ENCODE measurements around the gene UBR4. TPM values are rescaled to one million over a fixed set of nuclear protein-coding genes. Genes with fewer than 3 reads are reported as not detected.

UBR4 gene
- total RNA-seq, 4 donors from 2014 or later: 214 to 324 (median 272) TPM

DNA sequence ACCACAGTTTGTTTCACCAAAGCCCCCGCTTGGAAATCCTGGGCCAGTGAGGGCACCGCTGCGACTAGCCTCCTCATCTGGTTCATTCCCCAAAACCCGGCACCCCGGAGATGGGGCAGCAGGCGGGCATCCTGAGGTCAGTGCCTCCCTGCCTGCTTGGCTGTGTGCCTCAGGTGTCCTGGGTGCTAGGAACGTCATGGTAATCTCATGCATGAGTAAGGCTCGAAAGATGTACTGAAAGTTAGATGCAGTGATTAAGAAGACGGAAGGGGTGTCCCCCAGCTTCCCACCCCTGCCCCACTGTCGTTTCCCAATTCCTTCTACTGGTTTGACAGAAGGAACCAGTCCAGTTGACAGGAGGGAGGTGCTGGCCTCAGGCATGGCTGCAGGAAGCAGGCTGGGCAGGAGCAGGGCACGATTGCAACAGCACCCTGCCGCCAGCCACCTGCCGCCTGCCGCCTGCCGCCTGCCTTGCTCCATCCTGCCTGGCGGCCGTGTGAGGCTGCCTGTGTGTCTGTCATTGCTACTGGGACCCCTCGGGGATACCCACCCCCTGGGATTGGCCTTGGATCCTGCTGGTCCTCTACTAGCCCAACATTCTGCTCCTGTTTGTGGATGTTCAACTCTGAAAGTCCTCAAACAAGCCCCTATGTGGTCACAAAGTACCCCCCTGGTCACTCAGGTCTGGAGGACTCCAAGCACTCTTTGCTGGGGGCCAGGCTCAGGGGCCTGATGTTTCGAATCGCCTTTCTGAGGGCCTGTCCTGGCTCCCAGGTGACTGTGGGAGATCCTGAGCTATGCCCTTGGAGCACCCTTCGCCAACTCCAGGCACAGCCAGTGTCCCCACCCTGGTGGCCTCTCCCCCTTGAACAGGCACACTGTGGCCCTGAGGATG is 180.6 kb downstream of the UBR4 start:
- peak overlapping the region; percentile 69 for H3K27ac ChIP-seq
- no peaks in the 10 kb centered on the region for H3K36me3 ChIP-seq
- peaks cover 11% of the 10 kb centered on the region for H3K27me3 ChIP-seq
- H3K4me3 ChIP-seq: no peak overlapping the region
- no peaks in the 10 kb centered on the region for H3K9me3 ChIP-seq
- 45% methylated on average over 14 of the region's 21 CpGs for WGBS
- no peak for TF ChIP-seq EP300 (IDR thresholded peaks at IDR 0.05)
- peak in 1 of 3 donors; percentile 72 for TF ChIP-seq POLR2AphosphoS5 (IDR thresholded peaks at IDR 0.05)
- TF ChIP-seq, protein P1, sequence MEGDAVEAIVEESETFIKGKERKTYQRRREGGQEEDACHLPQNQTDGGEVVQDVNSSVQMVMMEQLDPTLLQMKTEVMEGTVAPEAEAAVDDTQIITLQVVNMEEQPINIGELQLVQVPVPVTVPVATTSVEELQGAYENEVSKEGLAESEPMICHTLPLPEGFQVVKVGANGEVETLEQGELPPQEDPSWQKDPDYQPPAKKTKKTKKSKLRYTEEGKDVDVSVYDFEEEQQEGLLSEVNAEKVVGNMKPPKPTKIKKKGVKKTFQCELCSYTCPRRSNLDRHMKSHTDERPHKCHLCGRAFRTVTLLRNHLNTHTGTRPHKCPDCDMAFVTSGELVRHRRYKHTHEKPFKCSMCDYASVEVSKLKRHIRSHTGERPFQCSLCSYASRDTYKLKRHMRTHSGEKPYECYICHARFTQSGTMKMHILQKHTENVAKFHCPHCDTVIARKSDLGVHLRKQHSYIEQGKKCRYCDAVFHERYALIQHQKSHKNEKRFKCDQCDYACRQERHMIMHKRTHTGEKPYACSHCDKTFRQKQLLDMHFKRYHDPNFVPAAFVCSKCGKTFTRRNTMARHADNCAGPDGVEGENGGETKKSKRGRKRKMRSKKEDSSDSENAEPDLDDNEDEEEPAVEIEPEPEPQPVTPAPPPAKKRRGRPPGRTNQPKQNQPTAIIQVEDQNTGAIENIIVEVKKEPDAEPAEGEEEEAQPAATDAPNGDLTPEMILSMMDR (IDR thresholded peaks at IDR 0.05): no peak
- H3K4me1 ChIP-seq: peaks cover 36% of the 10 kb centered on the region
- peak in 1 of 2 donors; percentile 73 for DNase-seq (ENCODE audit: low spot score in 2 of 2)

DNA sequence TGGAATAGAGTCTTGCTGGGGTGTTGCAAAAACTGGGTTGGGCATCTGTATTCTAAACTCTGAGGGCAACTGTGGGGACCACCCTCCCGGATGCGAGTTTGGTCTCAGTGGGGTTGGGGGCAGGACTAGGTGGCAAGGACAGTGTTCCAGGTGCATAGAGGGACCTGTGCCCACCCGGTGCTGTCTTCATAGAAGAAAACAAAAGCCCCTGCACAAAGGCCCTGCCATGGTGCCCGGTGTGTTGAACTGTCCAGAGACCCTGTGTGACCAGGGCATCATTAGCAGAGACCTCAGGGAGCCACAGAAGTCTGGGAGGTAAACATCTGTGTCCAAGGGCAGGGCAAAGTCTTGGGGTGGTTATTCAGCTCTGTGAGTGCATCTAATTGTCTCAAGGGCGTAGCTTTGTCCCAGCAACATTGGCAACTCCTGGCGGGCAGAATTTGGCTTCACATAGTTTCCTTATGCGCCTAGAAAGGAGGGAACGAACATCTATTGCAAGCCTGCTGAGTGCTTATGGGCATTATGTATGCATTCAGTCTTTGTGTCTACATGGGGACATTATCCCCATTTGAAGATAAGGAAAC is 181.4 kb downstream of the UBR4 start:
- Histone ChIP-seq H3K36me3 (no peaks in the 10 kb centered on the region), H3K4me3 (no peak overlapping the region), H3K27me3 (peaks cover 8% of the 10 kb centered on the region), H3K9me3 (no peaks in the 10 kb centered on the region), H3K4me1 (peaks cover 31% of the 10 kb centered on the region), H3K27ac (peak overlapping the region; percentile 69)
- TF ChIP-seq EP300 (IDR thresholded peaks at IDR 0.05) (no peak), POLR2AphosphoS5 (IDR thresholded peaks at IDR 0.05) (no peak), POLR2A (IDR thresholded peaks at IDR 0.05) (no peak)
- TF ChIP-seq, protein P1 (IDR thresholded peaks at IDR 0.05): no peak
- DNase-seq (ENCODE audit: low spot score in 2 of 2): peak in 1 of 2 donors; percentile 53
- 53% methylated on average over 7 of the region's 8 CpGs for WGBS

DNA sequence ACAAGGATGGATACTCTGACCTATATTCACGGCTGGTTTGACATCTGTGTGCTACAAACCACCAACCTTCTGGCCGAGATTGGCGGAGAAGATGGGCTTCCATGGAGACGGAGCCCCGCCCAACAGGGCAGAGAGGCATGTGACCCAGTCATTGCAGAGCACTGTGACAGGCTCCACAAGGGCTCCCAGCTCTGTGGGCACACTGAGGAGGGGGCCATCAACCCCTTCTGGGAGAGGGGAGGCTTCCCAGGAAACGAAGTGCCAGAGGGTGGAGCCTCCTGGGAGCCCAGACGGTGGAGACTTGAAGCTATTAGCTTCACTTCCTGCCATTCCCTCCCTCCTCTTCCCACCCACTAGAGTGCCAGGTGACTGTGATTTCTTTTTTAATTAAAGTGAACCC is 182.0 kb downstream of the UBR4 start:
- peak overlapping the region; percentile 69 for H3K27ac ChIP-seq
- H3K4me3 ChIP-seq: no peak overlapping the region
- peaks cover 26% of the 10 kb centered on the region for H3K4me1 ChIP-seq
- H3K9me3 ChIP-seq: no peaks in the 10 kb centered on the region
- peaks cover 7% of the 10 kb centered on the region for H3K27me3 ChIP-seq
- WGBS: 24% methylated on average over 7 of the region's 7 CpGs
- no peaks in the 10 kb centered on the region for H3K36me3 ChIP-seq
- TF ChIP-seq POLR2A (IDR thresholded peaks at IDR 0.05) (no peak), EP300 (IDR thresholded peaks at IDR 0.05) (no peak), POLR2AphosphoS5 (IDR thresholded peaks at IDR 0.05) (no peak)
- TF ChIP-seq, protein P1 (IDR thresholded peaks at IDR 0.05): no peak
- DNase-seq (ENCODE audit: low spot score in 2 of 2): peak in 1 of 2 donors; percentile 50

Other genes with a start within 250 kb of the UBR4 start
- 10 to 100 TPM; 33.5 to 83.4 (median 48.9) TPM for gene EMC1, start 41.3 kb upstream of the UBR4 start, total RNA-seq
- gene MRTO4, start 41.5 kb upstream of the UBR4 start, total RNA-seq: 10 to 100 TPM; 13.2 to 32.4 (median 22.9) TPM
- 10 to 100 TPM in 1 of 4 donors, 1 to 10 TPM in 3; 1.7 to 10.1 (median 3.4) TPM for gene AKR7A3, start 78.5 kb upstream of the UBR4 start, total RNA-seq
- gene AKR7A2, start 101.9 kb upstream of the UBR4 start, total RNA-seq: 10 to 100 TPM; 64.8 to 95.6 (median 69.4) TPM
- gene SLC66A1, start 102.1 kb upstream of the UBR4 start, total RNA-seq: 10 to 100 TPM; 10.5 to 14.0 (median 12.5) TPM

Measured in suprapubic skin (tissue), 4 donors.